Left lung (tissue), 10 donors: ENCODE results near the gene GABBR1. TPM values are rescaled to one million over a fixed set of nuclear protein-coding genes. Genes with fewer than 3 reads are reported as not detected.
A peak's percentile ranks its signal among the peaks of the same experiment; 100 is the strongest.

ENCODE experiments used
- ATAC-seq: fragments of 200-7000 bp; cut with Tn5 transposase; one replicate; pipeline ENCODE4 v1.9.1; 2020; ENCODE audit warnings: moderate library complexity
- DNase-seq, 4 donors: peaks; one replicate each; pipeline ENCODE4 v3.0.0-alpha.2; 2013 to 2020
- H3K27ac ChIP-seq, 2 donors: fragments of 200-600 bp; sonication (generic) in 1 of 2; one replicate each; pipeline versions ENCODE4 v1.5.0 to v1.8.0; 2020 to 2021
- H3K27me3 ChIP-seq, 2 donors: fragments of 200-600 bp; sonication (generic) in 1 of 2; one replicate each; pipeline versions ENCODE4 v1.5.0 to v1.8.0; 2020 to 2021
- H3K36me3 ChIP-seq, 2 donors: fragments of 200-600 bp; sonication (generic) in 1 of 2; one replicate each; pipeline versions ENCODE4 v1.5.0 to v1.8.0; 2020 to 2021
- H3K4me1 ChIP-seq, 2 donors: fragments of 200-600 bp; one replicate each; pipeline ENCODE4 v1.8.0; 2021
- H3K4me3 ChIP-seq, 2 donors: fragments of 200-600 bp; sonication (generic) in 1 of 2; one replicate each; pipeline versions ENCODE4 v1.5.0 to v1.8.0; 2020 to 2021; ENCODE audit warnings: mild to moderate bottlenecking in 1 of 2
- H3K9me3 ChIP-seq, 2 donors: fragments of 200-600 bp; sonication (generic) in 1 of 2; one replicate each; pipeline versions ENCODE4 v1.5.0 to v1.8.0; 2020 to 2021
- intact Hi-C, 2 donors: fragments of 100-400 bp; cut with DNase I; formaldehyde crosslinking; loops; one replicate each; pipeline versions ENCODE4 v1.11.2 to v1.14.2; 2022
- polyA plus RNA-seq, 6 donors: library from polyadenylated mRNA; unstranded; fragments of 120-200 nt; gene quantifications; one replicate each; pipeline ENCODE4 v1.2.1, GENCODE V29; 2013; ENCODE audit not compliant: insufficient read length in 6 of 6
- total RNA-seq, 2 donors: library from RNA; stranded (reverse); fragmentation: NEBNext Ultra II Directional; extraction: Animal tissue kit (Norgen Biotek cat#: 25700); gene quantifications; one replicate each; pipeline ENCODE4 v1.2.1, GENCODE V29; 2021
- TF ChIP-seq, protein P1 (sequence below), 2 donors: fragments of 200-600 bp; sonication (generic) in 1 of 2; IDR thresholded peaks; one replicate each; pipeline versions ENCODE4 v1.5.0 to v1.8.0; 2021; ENCODE audit warnings: antibody characterized with exemption in 2 of 2
- donor health status: DM: no; HTN: yes; CAD: no.
- donor health status: DM: no; HTN: no; CAD: no.

GABBR1 gene
- total and polyA plus RNA-seq, 8 donors, result 25.0 to 122 (median 92.0) TPM

- DNase-seq (peak in 1 of 4 donors; percentile 39), ATAC-seq (no peak)
- H3K9me3 ChIP-seq, result no peaks in the 10 kb centered on the region
- H3K4me1 ChIP-seq, result no peaks in the 10 kb centered on the region
- H3K27me3 ChIP-seq, result peaks cover 0 to 3% of the 10 kb centered on the region in 2 donors
- intact Hi-C loops, result no loop called here
- TF ChIP-seq, protein P1, sequence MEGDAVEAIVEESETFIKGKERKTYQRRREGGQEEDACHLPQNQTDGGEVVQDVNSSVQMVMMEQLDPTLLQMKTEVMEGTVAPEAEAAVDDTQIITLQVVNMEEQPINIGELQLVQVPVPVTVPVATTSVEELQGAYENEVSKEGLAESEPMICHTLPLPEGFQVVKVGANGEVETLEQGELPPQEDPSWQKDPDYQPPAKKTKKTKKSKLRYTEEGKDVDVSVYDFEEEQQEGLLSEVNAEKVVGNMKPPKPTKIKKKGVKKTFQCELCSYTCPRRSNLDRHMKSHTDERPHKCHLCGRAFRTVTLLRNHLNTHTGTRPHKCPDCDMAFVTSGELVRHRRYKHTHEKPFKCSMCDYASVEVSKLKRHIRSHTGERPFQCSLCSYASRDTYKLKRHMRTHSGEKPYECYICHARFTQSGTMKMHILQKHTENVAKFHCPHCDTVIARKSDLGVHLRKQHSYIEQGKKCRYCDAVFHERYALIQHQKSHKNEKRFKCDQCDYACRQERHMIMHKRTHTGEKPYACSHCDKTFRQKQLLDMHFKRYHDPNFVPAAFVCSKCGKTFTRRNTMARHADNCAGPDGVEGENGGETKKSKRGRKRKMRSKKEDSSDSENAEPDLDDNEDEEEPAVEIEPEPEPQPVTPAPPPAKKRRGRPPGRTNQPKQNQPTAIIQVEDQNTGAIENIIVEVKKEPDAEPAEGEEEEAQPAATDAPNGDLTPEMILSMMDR (IDR thresholded peaks at IDR 0.05), result no peak
- H3K27ac ChIP-seq, result no peak overlapping the region
- H3K36me3 ChIP-seq, result no peaks in the 10 kb centered on the region
- no peak overlapping the region for H3K4me3 ChIP-seq
Measured at GRCh38 chr6:29528300-29528931, 104.6 kb downstream of the GABBR1 start.

GRCh38 chr6:29527564-29527963, 105.4 kb downstream of the GABBR1 start:
- intact Hi-C loops, result no loop called here
- H3K9me3 ChIP-seq, result no peaks in the 10 kb centered on the region
- H3K4me3 ChIP-seq, result no peak overlapping the region
- H3K27me3 ChIP-seq, result peaks cover 0 to 3% of the 10 kb centered on the region in 2 donors
- no peak for DNase-seq
- ATAC-seq, result no peak
- TF ChIP-seq, protein P1 (IDR thresholded peaks at IDR 0.05), result no peak
- no peaks in the 10 kb centered on the region for H3K36me3 ChIP-seq
- H3K4me1 ChIP-seq, result no peaks in the 10 kb centered on the region
- no peak overlapping the region for H3K27ac ChIP-seq

DNA sequence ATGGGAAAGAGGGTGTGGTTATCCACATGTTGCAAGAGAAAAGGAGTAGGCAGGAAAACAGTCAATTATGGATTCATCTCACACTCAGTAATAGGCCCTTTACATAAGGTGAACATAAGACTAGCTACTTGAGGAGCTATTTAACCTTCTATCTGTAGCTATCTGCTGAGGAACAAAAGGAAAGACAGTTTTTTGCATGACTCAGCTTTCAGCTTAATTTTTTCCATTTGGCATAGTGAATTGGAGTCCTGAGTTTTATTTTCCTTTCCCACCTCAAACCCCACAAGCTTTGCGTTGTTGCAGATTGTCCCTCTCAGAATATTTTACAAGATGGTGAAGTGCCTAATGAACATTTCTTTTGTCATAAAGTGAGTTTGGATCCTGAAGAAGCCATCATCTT, 105.9 kb downstream of the GABBR1 start:
- ATAC-seq (no peak), DNase-seq (no peak)
- no peaks in the 10 kb centered on the region for H3K9me3 ChIP-seq
- no peak overlapping the region for H3K4me3 ChIP-seq
- TF ChIP-seq, protein P1 (IDR thresholded peaks at IDR 0.05), result no peak
- H3K36me3 ChIP-seq, result no peaks in the 10 kb centered on the region
- peaks cover 0 to 3% of the 10 kb centered on the region in 2 donors for H3K27me3 ChIP-seq
- no peak overlapping the region for H3K27ac ChIP-seq
- intact Hi-C loops, result no loop called here
- no peaks in the 10 kb centered on the region for H3K4me1 ChIP-seq

- no peak overlapping the region for H3K4me3 ChIP-seq
- H3K27ac ChIP-seq, result no peak overlapping the region
- intact Hi-C loops, result no loop called here
- H3K4me1 ChIP-seq, result no peaks in the 10 kb centered on the region
- H3K36me3 ChIP-seq, result no peaks in the 10 kb centered on the region
- no peak for ATAC-seq
- TF ChIP-seq, protein P1 (IDR thresholded peaks at IDR 0.05), result no peak
- H3K9me3 ChIP-seq, result no peaks in the 10 kb centered on the region
- peaks cover 0 to 3% of the 10 kb centered on the region in 2 donors for H3K27me3 ChIP-seq
- DNase-seq, result no peak
Measured at GRCh38 chr6:29525311-29525639, 107.7 kb downstream of the GABBR1 start.

DNA sequence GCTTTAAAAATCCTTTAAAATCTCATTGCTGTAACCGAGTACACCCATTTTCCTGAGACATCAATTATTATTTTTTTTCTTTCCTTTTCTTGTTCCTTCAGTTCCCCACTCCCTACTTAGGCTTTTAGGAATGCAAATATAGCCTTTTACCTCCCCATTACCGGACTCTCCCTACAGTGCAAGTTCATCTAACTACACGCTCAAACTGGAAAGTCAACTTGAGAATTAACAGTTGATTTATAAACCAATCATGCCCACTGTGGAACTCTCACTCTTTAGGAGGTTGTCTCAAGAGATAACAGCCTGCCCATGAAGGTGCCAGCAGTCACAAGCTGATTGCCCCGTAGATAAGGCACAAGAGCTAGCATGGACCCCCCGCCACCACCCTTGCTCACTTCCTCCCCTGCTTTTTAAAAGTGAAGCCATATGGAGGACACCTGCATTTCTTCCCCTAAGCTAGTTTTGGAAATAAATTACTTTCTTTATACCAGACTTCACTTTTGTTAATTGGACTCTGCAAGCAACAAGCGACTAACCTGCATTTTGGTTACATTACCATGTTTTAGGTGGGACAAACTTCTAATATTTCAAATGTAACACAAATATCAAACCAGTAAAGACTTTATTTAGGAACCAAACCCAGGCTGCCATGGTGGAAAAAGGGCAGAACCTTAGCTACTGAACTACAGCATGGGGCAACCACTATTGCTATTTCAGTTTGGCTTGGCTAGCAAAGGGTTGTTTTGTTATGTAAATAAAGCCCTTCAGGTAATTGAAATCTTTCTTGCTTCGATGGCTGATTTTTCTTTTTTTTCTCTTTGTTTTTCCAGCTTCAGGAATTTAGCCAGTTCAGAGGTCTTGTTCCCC, 108.3 kb downstream of the GABBR1 start:
- Histone ChIP-seq H3K4me1 (no peaks in the 10 kb centered on the region), H3K27me3 (peaks cover 0 to 3% of the 10 kb centered on the region in 2 donors), H3K27ac (no peak overlapping the region), H3K4me3 (no peak overlapping the region), H3K36me3 (no peaks in the 10 kb centered on the region), H3K9me3 (no peaks in the 10 kb centered on the region)
- intact Hi-C loops, result no loop called here
- ATAC-seq (no peak), DNase-seq (peak in 1 of 4 donors; percentile 9)
- TF ChIP-seq, protein P1 (IDR thresholded peaks at IDR 0.05), result no peak
